DMS53 treated with DMSO at 0.1 percent for 48 hours (cell line): ENCODE data around the gene LRIG1.

ENCODE experiments used
- DNase-seq: peaks from one replicate; lab custom pipeline; 2025; ENCODE audit not compliant: unreplicated experiment; lab: John Stamatoyannopoulos, UW

LRIG1 gene

GRCh38 chr3:66450390-66451022 is 50.3 kb downstream of the LRIG1 start:
- DNase-seq, result no peak

- DNase-seq, result no peak
Observed at GRCh38 chr3:66449411-66449974, 51.3 kb downstream of the LRIG1 start.

GRCh38 chr3:66444146-66444644 is 56.6 kb downstream of the LRIG1 start:
- DNase-seq, result no peak

- no peak for DNase-seq
Observed at GRCh38 chr3:66443118-66443803, 57.6 kb downstream of the LRIG1 start.

- DNase-seq, result no peak
Observed at GRCh38 chr3:66442254-66443117, 58.3 kb downstream of the LRIG1 start.

GRCh38 chr3:66441692-66442091 is 59.1 kb downstream of the LRIG1 start:
- no peak for DNase-seq

GRCh38 chr3:66441129-66441528 is 59.7 kb downstream of the LRIG1 start:
- no peak for DNase-seq

GRCh38 chr3:66439666-66440344 is 61.0 kb downstream of the LRIG1 start:
- DNase-seq, result no peak

- DNase-seq, result no peak
Observed at GRCh38 chr3:66438046-66438445, 62.8 kb downstream of the LRIG1 start.

- DNase-seq, result no peak
Observed at GRCh38 chr3:66437341-66437929, 63.4 kb downstream of the LRIG1 start.

- DNase-seq, result no peak
Observed at GRCh38 chr3:66435989-66436388, 64.8 kb downstream of the LRIG1 start.

GRCh38 chr3:66434726-66435125 is 66.1 kb downstream of the LRIG1 start:
- DNase-seq, result no peak

- no peak for DNase-seq
Observed at GRCh38 chr3:66433522-66433782, 67.4 kb downstream of the LRIG1 start.

GRCh38 chr3:66432767-66433521 is 67.9 kb downstream of the LRIG1 start:
- DNase-seq, result no peak

- no peak for DNase-seq
Observed at GRCh38 chr3:66432041-66432766, 68.6 kb downstream of the LRIG1 start.

GRCh38 chr3:66431494-66431893 is 69.3 kb downstream of the LRIG1 start:
- no peak for DNase-seq

GRCh38 chr3:66430876-66431275 is 69.9 kb downstream of the LRIG1 start:
- no peak for DNase-seq

GRCh38 chr3:66428733-66429132 is 72.1 kb downstream of the LRIG1 start:
- peak; percentile 53 for DNase-seq

- DNase-seq, result no peak
Observed at GRCh38 chr3:66427951-66428474, 72.8 kb downstream of the LRIG1 start.
